DOHH2 (cell line): Measurements from ENCODE around the gene UROD.

Experiments
- EZH2phosphoT487 ChIP-seq: fragments of 200-600 bp; sonication (generic); IDR thresholded peaks from 2 replicates; pipeline ENCODE4 v1.6.1; 2017; ENCODE audit warnings: borderline replicate concordance, mild to moderate bottlenecking, antibody characterized with exemption, low read length, moderate library complexity, mixed read lengths
- TF ChIP-seq, protein P1 (sequence below): fragments of 200-600 bp; sonication (generic); IDR thresholded peaks from one replicate; pipeline ENCODE4 v1.5.1; 2014; ENCODE audit warnings: antibody characterized with exemption, mild to moderate bottlenecking, low read depth, low read length; ENCODE audit not compliant: poor library complexity, severe bottlenecking

DNA sequence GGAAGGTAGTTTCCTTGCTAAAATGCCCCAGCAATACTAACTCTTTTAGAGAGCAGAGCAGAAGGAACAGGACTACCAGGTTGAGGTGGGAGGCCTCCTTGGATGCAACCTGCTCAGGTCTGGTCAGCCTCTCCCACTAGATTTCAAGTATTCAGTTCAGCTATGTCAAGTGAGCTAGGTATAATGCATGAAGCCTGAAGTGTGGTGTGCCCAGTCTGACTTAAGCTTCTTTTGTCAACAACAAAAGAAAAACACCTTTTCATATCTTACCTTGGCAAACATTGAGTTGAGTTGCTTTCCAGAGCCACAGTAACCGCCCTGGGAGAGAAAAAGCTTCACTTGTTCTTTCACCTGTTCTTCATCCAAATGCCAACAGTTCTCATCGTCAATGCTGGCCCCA lies 47.8 kb downstream of the UROD start:
- TF ChIP-seq, protein P1, sequence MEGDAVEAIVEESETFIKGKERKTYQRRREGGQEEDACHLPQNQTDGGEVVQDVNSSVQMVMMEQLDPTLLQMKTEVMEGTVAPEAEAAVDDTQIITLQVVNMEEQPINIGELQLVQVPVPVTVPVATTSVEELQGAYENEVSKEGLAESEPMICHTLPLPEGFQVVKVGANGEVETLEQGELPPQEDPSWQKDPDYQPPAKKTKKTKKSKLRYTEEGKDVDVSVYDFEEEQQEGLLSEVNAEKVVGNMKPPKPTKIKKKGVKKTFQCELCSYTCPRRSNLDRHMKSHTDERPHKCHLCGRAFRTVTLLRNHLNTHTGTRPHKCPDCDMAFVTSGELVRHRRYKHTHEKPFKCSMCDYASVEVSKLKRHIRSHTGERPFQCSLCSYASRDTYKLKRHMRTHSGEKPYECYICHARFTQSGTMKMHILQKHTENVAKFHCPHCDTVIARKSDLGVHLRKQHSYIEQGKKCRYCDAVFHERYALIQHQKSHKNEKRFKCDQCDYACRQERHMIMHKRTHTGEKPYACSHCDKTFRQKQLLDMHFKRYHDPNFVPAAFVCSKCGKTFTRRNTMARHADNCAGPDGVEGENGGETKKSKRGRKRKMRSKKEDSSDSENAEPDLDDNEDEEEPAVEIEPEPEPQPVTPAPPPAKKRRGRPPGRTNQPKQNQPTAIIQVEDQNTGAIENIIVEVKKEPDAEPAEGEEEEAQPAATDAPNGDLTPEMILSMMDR, result no peak
- TF ChIP-seq EZH2phosphoT487, result no peak
